ENCODE measurements around the gene PRR7. TPM values are rescaled to one million over a fixed set of nuclear protein-coding genes. Genes with fewer than 3 reads are reported as not detected.

The PRR7 gene
- total RNA-seq, 4 donors from 2014 or later: 5.1 to 11.2 (median 7.5) TPM

DNA sequence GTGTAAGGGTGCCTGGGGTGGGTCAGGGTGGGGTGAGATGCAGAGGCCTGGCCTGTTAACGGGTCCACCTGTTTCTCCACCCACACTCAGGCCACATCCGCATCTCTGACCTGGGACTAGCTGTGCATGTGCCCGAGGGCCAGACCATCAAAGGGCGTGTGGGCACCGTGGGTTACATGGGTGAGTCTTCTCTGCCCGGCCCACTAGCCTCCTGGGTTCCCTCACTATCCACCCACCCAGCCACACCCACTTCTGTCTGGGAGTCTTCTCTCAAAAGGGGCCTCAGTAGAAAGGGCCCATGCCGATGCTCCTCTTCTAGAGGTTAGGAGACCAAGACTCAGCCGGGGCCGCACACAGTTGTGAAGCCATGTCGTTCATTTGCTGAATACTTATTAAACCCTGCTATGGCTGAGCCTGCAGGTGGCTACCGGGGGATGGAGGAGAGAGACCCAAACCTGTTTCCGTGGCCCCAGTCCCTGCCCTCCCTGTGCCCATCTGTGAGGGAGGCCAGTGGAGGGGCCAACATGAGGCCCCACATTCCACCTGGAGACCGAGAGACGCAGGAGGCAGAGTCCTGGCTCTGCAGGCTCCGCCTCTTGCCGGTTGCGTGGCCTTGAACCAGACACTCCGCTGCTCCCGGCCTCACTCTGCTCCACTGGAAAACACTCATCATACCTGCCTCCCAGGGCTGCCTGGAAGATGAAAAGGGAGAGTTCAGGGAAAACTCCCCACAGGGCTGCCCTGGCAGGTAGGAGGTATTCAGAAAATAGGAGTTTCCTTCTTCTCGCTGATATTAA, 11.5 kb upstream of the PRR7 start:
- Histone ChIP-seq H3K4me1 (peaks cover 0 to 22% (median 13%) of the 10 kb centered on the region in 4 donors), H3K27me3 (no peaks in the 10 kb centered on the region), H3K4me3 (no peak overlapping the region), H3K9me3 (no peaks in the 10 kb centered on the region), H3K27ac (no peak overlapping the region), H3K36me3 (peaks cover 0 to 97% (median 40%) of the 10 kb centered on the region in 3 donors)
- TF ChIP-seq POLR2A (IDR thresholded peaks at IDR 0.05) (no peak), EP300 (IDR thresholded peaks at IDR 0.05) (no peak)
- TF ChIP-seq, protein P1, sequence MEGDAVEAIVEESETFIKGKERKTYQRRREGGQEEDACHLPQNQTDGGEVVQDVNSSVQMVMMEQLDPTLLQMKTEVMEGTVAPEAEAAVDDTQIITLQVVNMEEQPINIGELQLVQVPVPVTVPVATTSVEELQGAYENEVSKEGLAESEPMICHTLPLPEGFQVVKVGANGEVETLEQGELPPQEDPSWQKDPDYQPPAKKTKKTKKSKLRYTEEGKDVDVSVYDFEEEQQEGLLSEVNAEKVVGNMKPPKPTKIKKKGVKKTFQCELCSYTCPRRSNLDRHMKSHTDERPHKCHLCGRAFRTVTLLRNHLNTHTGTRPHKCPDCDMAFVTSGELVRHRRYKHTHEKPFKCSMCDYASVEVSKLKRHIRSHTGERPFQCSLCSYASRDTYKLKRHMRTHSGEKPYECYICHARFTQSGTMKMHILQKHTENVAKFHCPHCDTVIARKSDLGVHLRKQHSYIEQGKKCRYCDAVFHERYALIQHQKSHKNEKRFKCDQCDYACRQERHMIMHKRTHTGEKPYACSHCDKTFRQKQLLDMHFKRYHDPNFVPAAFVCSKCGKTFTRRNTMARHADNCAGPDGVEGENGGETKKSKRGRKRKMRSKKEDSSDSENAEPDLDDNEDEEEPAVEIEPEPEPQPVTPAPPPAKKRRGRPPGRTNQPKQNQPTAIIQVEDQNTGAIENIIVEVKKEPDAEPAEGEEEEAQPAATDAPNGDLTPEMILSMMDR (IDR thresholded peaks at IDR 0.05): no peak
- WGBS, 2 donors: 90 to 91% methylated on average over 17 to 18 of the region's 20 CpGs
- DNase-seq (ENCODE audit: low spot score in 2 of 2): no peak

DNA sequence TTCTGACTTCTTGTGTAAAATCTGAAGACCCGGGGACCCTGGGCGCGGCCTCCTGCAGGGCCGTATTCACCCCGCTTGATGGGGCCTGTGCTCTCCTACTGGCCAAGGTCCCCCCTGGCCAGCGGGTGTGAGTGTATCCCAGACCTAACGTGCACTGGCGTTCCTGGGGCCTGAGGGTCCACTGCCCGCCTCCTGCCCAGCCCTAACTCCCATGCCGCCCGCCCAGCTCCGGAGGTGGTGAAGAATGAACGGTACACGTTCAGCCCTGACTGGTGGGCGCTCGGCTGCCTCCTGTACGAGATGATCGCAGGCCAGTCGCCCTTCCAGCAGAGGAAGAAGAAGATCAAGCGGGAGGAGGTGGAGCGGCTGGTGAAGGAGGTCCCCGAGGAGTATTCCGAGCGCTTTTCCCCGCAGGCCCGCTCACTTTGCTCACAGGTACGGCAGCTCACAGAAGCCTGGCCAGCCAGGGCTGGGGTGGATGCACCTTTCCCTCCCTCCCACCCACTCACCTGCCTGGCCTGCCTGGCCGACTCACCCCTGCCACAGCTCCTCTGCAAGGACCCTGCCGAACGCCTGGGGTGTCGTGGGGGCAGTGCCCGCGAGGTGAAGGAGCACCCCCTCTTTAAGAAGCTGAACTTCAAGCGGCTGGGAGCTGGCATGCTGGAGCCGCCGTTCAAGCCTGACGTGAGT, 10.6 kb upstream of the PRR7 start:
- no peak overlapping the region for H3K27ac ChIP-seq
- H3K9me3 ChIP-seq: no peaks in the 10 kb centered on the region
- no peak for TF ChIP-seq POLR2A (IDR thresholded peaks at IDR 0.05)
- DNase-seq (ENCODE audit: low spot score in 2 of 2): no peak
- WGBS, 2 donors: 90 to 91% methylated on average over 28 to 37 of the region's 37 CpGs
- peaks cover 0 to 16% (median 10%) of the 10 kb centered on the region in 4 donors for H3K4me1 ChIP-seq
- H3K36me3 ChIP-seq: peaks cover 0 to 97% (median 40%) of the 10 kb centered on the region in 3 donors
- no peaks in the 10 kb centered on the region for H3K27me3 ChIP-seq
- no peak overlapping the region for H3K4me3 ChIP-seq

DNA sequence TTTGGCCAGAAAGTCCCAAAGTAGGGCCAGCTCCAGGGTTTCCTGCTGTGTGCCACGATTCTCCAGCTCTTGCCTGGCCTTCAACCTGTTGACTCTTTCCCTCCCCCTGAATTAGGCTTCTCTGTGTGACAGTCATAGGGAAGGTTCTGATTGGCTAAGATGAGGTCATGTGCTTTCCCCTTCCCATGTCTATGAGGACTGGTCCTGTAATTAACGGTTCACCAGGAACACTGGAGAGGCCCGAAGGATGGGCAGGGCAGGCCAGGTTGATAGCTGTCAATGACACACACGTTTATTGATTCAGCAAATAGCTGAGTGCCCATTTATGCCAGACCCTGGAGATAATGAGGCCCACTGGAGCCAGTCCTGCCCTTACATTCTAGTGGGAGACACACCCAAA, 9.0 kb upstream of the PRR7 start:
- 64 to 78% methylated on average over 4 of the region's 4 CpGs for WGBS, 2 donors

DNA sequence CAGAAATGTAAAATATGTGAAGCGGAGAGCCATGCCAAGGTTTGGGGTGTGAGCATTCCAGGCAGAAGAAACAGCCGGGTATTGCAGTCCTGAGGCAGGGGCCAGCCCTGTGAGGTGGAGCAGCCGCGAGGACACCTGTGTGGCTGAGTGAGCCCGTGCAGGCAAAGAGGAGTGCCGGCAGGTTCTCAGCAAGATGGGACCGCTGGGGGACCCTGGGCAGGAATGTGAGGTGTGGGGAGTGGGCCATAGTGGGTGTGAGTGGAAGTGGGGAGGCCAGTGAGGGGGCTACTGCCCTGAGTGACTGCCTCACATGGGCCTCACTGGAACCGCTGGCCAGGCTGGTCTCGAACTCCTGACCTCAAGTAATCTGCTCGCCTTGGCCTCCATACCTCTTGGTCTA, 8.1 kb upstream of the PRR7 start:
- no peak overlapping the region for H3K4me3 ChIP-seq
- peaks cover 0 to 91% (median 25%) of the 10 kb centered on the region in 3 donors for H3K36me3 ChIP-seq
- no peak for DNase-seq (ENCODE audit: low spot score in 2 of 2)
- H3K9me3 ChIP-seq: no peaks in the 10 kb centered on the region
- no peak for TF ChIP-seq EP300 (IDR thresholded peaks at IDR 0.05)
- no peak for TF ChIP-seq POLR2A (IDR thresholded peaks at IDR 0.05)
- TF ChIP-seq, protein P1 (IDR thresholded peaks at IDR 0.05): no peak
- no peaks in the 10 kb centered on the region for H3K4me1 ChIP-seq
- no peaks in the 10 kb centered on the region for H3K27me3 ChIP-seq
- WGBS, 2 donors: 92 to 93% methylated on average over 10 of the region's 10 CpGs
- no peak overlapping the region for H3K27ac ChIP-seq

More for the DNA sequence above, 9.0 kb upstream of the PRR7 start:
- H3K4me1 ChIP-seq: peaks cover 0 to 6% (median 0%) of the 10 kb centered on the region in 4 donors
- no peak for DNase-seq (ENCODE audit: low spot score in 2 of 2)
- H3K9me3 ChIP-seq: no peaks in the 10 kb centered on the region
- H3K4me3 ChIP-seq: no peak overlapping the region
- peaks cover 0 to 97% (median 34%) of the 10 kb centered on the region in 3 donors for H3K36me3 ChIP-seq
- no peak for TF ChIP-seq POLR2A (IDR thresholded peaks at IDR 0.05)
- TF ChIP-seq, protein P1 (IDR thresholded peaks at IDR 0.05): no peak
- no peak for TF ChIP-seq EP300 (IDR thresholded peaks at IDR 0.05)
- H3K27ac ChIP-seq: no peak overlapping the region
- no peaks in the 10 kb centered on the region for H3K27me3 ChIP-seq

DNA sequence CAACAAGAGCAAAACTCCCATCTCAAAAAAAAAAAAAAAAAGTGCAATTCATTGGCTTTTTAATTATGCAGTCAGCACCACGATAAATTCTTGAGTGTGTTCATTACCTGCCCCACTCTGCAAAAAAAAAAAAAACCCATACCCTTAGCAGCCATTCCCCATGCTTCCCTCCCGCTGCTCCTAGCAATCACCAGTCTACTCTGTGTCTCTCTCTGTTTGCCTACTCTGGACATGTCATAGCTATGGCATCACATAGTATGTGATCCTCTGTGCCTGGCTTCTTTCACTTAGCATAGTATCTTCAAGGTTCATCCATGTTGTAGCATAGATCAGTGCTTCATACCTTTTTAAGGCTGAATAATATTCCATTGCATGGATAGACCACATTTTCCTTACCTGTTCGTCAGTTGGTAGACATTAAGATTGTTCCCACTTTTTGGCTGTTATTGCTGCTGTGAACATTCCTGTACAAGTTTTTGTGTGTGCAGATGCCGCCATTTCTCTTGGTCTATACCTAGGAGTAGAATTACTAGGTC, 7.0 kb upstream of the PRR7 start:
- H3K36me3 ChIP-seq: peaks cover 0 to 80% (median 16%) of the 10 kb centered on the region in 3 donors

More for the DNA sequence above, 7.0 kb upstream of the PRR7 start:
- no peak for DNase-seq (ENCODE audit: low spot score in 2 of 2)
- Histone ChIP-seq H3K9me3 (no peaks in the 10 kb centered on the region), H3K27me3 (no peaks in the 10 kb centered on the region), H3K4me1 (no peaks in the 10 kb centered on the region), H3K4me3 (no peak overlapping the region), H3K27ac (peak overlapping the region in 1 of 4 donors; percentile 60)
- 95 to 99% methylated on average over 4 of the region's 4 CpGs for WGBS, 2 donors
- TF ChIP-seq POLR2A (IDR thresholded peaks at IDR 0.05) (no peak), EP300 (IDR thresholded peaks at IDR 0.05) (no peak)
- TF ChIP-seq, protein P1 (IDR thresholded peaks at IDR 0.05): no peak
